IMR-90 (cell line): ENCODE results near the gene DENND6A. TPM values are rescaled to one million over a fixed set of nuclear protein-coding genes. Genes with fewer than 3 reads are reported as not detected.

ENCODE experiments used
- ATAC-seq: fragments of 200-7000 bp; cut with Tn5 transposase; 2 replicates; pipeline ENCODE4 v1.9.1; 2020; ENCODE audit warnings: low read depth, mild to moderate bottlenecking, moderate library complexity
- BruUV-seq: library from RNA; stranded (reverse); fragments of 400-500 nt; replicated peaks from 2 replicates; lab custom pipeline; 2021; lab: Mats Ljungman, UMichigan
- CTCF ChIA-PET: fragments of 300-600 bp; formaldehyde crosslinking; extraction: SDS; loops from one replicate; lab custom pipeline; 2021; ENCODE audit warnings: antibody characterized with exemption; lab: Yijun Ruan, JAX
- POLR2A ChIA-PET: fragments of 300-600 bp; sonication (Branson Sonifier 250); formaldehyde crosslinking; loops from one replicate; lab custom pipeline; 2022; ENCODE audit warnings: antibody characterized with exemption; ENCODE audit not compliant: unreplicated experiment; lab: Charles Lee
- DNase-seq: peaks from one replicate; pipeline ENCODE4 v3.0.0; 2013
- H2AFZ ChIP-seq: replicated peaks from 2 replicates; pipeline ENCODE3; 2013; ENCODE audit warnings: low read length, mild to moderate bottlenecking; ENCODE audit not compliant: poor library complexity
- H2AK5ac ChIP-seq: 2 replicates; pipeline ENCODE4 v1.6.1; 2013; ENCODE audit warnings: low read depth, low read length, inconsistent platforms
- H2AK9ac ChIP-seq: replicated peaks from 2 replicates; pipeline ENCODE3; 2013; ENCODE audit warnings: mild to moderate bottlenecking, low read depth, low read length, moderate library complexity; ENCODE audit not compliant: poor library complexity
- H2BK120ac ChIP-seq: 2 replicates; pipeline ENCODE4 v1.6.1; 2013; ENCODE audit warnings: low read depth, low read length, inconsistent platforms
- H2BK15ac ChIP-seq: 3 replicates; pipeline ENCODE4 v1.6.1; 2013; ENCODE audit warnings: low read depth, low read length, inconsistent platforms
- H2BK20ac ChIP-seq: 2 replicates; pipeline ENCODE4 v1.6.1; 2013; ENCODE audit warnings: low read depth, mild to moderate bottlenecking, inconsistent platforms, low read length, moderate library complexity
- H2BK5ac ChIP-seq: 2 replicates; pipeline ENCODE4 v1.6.1; 2013; ENCODE audit warnings: mild to moderate bottlenecking, low read depth, low read length, inconsistent platforms; ENCODE audit not compliant: poor library complexity, severe bottlenecking
- H3K14ac ChIP-seq: replicated peaks from 2 replicates; pipeline ENCODE4 v1.6.1; 2013; ENCODE audit warnings: low read depth, low read length, inconsistent platforms
- H3K18ac ChIP-seq: 2 replicates; pipeline ENCODE4 v1.6.1; 2013; ENCODE audit warnings: low read depth, low read length, control low read depth
- H3K23ac ChIP-seq: 2 replicates; pipeline ENCODE4 v1.6.1; 2013; ENCODE audit warnings: low read depth, low read length, inconsistent platforms
- H3K27ac ChIP-seq: 2 replicates; pipeline ENCODE4 v1.5.1; 2013; ENCODE audit warnings: mild to moderate bottlenecking, control low read depth, low read length; ENCODE audit not compliant: insufficient read depth
- H3K27me3 ChIP-seq: 2 replicates; pipeline ENCODE4 v1.6.1; 2013; ENCODE audit warnings: low read length; ENCODE audit not compliant: control insufficient read depth, insufficient read depth
- H3K36me3 ChIP-seq: 2 replicates; pipeline ENCODE4 v1.6.1; 2013; ENCODE audit warnings: low read length, mixed read lengths; ENCODE audit not compliant: control insufficient read depth, insufficient read depth
- H3K4ac ChIP-seq: 2 replicates; pipeline ENCODE4 v1.6.1; 2013; ENCODE audit warnings: low read depth, low read length, inconsistent platforms
- H3K4me1 ChIP-seq: 2 replicates; pipeline ENCODE4 v1.6.1; 2013; ENCODE audit warnings: low read length, mixed read lengths; ENCODE audit not compliant: control insufficient read depth, insufficient read depth
- H3K4me2 ChIP-seq: 2 replicates; pipeline ENCODE4 v1.6.1; 2013; ENCODE audit warnings: low read depth, mild to moderate bottlenecking, control low read depth, low read length, moderate library complexity
- H3K4me3 ChIP-seq: 2 replicates; pipeline ENCODE4 v1.5.1; 2013; ENCODE audit warnings: low read depth, mild to moderate bottlenecking, control low read depth, low read length, moderate library complexity; ENCODE audit not compliant: insufficient read depth
- H3K56ac ChIP-seq: 2 replicates; pipeline ENCODE4 v1.6.1; 2013; ENCODE audit warnings: low read length, inconsistent platforms; ENCODE audit not compliant: insufficient read depth; ENCODE audit errors: extremely low read depth
- H3K79me1 ChIP-seq, 2 experiments: 2 replicates each; pipeline ENCODE4 v1.6.1; 2013; ENCODE audit warnings: low read length in 2 of 2, inconsistent platforms in 1 of 2, low read depth in 1 of 2
- H3K9ac ChIP-seq: 2 replicates; pipeline ENCODE4 v1.6.1; 2013; ENCODE audit warnings: low read depth, low read length, control low read depth
- H3K9me1 ChIP-seq: 2 replicates; pipeline ENCODE4 v1.6.1; 2013; ENCODE audit warnings: low read length, inconsistent platforms; ENCODE audit not compliant: insufficient read depth
- H3K9me3 ChIP-seq: 2 replicates; pipeline ENCODE4 v1.6.1; 2013; ENCODE audit warnings: low read length; ENCODE audit not compliant: control insufficient read depth, insufficient read depth
- H4K20me1 ChIP-seq: 2 replicates; pipeline ENCODE4 v1.6.1; 2013; ENCODE audit warnings: low read length, inconsistent platforms; ENCODE audit not compliant: insufficient read depth
- H4K5ac ChIP-seq: 2 replicates; pipeline ENCODE4 v1.6.1; 2013; ENCODE audit warnings: mild to moderate bottlenecking, low read depth, low read length, control low read depth
- H4K8ac ChIP-seq, 2 experiments: 2 replicates each; pipeline ENCODE4 v1.6.1; 2013; ENCODE audit warnings: low read depth in 2 of 2, low read length in 2 of 2, control low read depth in 1 of 2, inconsistent platforms in 1 of 2
- H4K91ac ChIP-seq: 2 replicates; pipeline ENCODE4 v1.6.1; 2013; ENCODE audit warnings: low read depth, low read length, inconsistent platforms; ENCODE audit not compliant: insufficient read depth
- CEBPB ChIP-seq: IDR thresholded peaks from 2 replicates; pipeline ENCODE4 v1.6.1; 2012; ENCODE audit warnings: low read depth, low read length, improper control_type of control experiment
- NFE2L2 ChIP-seq: fragments of 150-350 bp; IDR thresholded peaks from 2 replicates; pipeline ENCODE4 v1.6.1; 2016; ENCODE audit warnings: low read depth, mild to moderate bottlenecking, low read length
- WGBS, 2 experiments: methylation state at CpG; one replicate each; pipeline versions ENCODE4 v1.1.5 to v1.1.7; 2013; ENCODE audit warnings: missing lambda C conversion rate in 2 of 2; ENCODE audit not compliant: insufficient read length in 1 of 2; ENCODE audit errors: extremely low coverage in 2 of 2; 5-methylcytosine and 5-hydroxymethylcytosine counted together
- dilution Hi-C: fragments of 300-500 bp; cut with HindIII; formaldehyde crosslinking; loops from one replicate; pipeline ENCODE4 v1.14.3; 2018; ENCODE audit warnings: low sequenced_read_pairs; ENCODE audit not compliant: unreplicated experiment
- in situ Hi-C: fragments of 300-500 bp; cut with MboI; formaldehyde crosslinking; loops from 3 replicates; pipeline ENCODE4 v1.14.3; 2019; ENCODE audit warnings: low sequenced_read_pairs, inconsistent platforms, mixed read lengths
- intact Hi-C: fragments of 100-400 bp; cut with micrococcal nuclease; formaldehyde crosslinking; loops from 2 replicates; pipeline ENCODE4 v1.10.0; 2022
- microRNA-seq, 2 experiments: library from miRNA; stranded (forward) in 1 of 2; unstranded in 1 of 2; fragments of 10-50 nt in 1 of 2; fragments of <30 nt in 1 of 2; gene quantifications in 1 of 2; microRNA quantifications in 1 of 2; one replicate each; pipeline versions ENCODE3 to v1.1.0; 2013 to 2020; ENCODE audit not compliant: insufficient read depth in 1 of 2, insufficient read length in 1 of 2, unreplicated experiment in 1 of 2
- polyA plus RNA-seq, 3 experiments: library from polyadenylated mRNA; depleted of rRNA; stranded (reverse); fragments of >200 nt; gene quantifications; 2 replicates each; pipeline ENCODE4 v1.2.3, GENCODE V29; 2012; ENCODE audit warnings: low replicate concordance in 1 of 3
- small RNA-seq, 5 experiments: library from RNA; depleted of rRNA; stranded (forward); fragments of <200 nt; gene quantifications; one replicate each; pipeline ENCODE3, GENCODE V24; 2012
- total RNA-seq: library from RNA; depleted of rRNA; stranded (reverse); fragments of >200 nt; gene quantifications from 2 replicates; pipeline ENCODE4 v1.2.3, GENCODE V29; 2012; rRNA removed

Gene DENND6A
- total and polyA plus RNA-seq, 2 of the 4 experiments (the other 2 are of a cell fraction): 3.8 to 9.0 TPM

- no peak overlapping the region for H4K8ac ChIP-seq
- TF ChIP-seq NFE2L2: no peak
- TF ChIP-seq CEBPB: peak; percentile 58
- peaks cover 89% of the 10 kb centered on the region for H4K20me1 ChIP-seq
- H2BK5ac ChIP-seq: no peak overlapping the region
- intact Hi-C loops: no loop called here
- no peak for DNase-seq
- H2BK20ac ChIP-seq: no peak overlapping the region
- WGBS, 2 experiments: no CpG with 5 or more reads among the region's 3 CpGs
- H3K4me1 ChIP-seq: no peaks in the 10 kb centered on the region; the same call in 1 of the 2 replicates
- no peak for ATAC-seq
- ChIA-PET CTCF (no interaction called here), POLR2A (interaction anchor here (0.6 kb wide), 1 partner anchor 777 kb away, joined by 5 read pairs; no protein-coding TSS in a partner anchor)
- H3K27ac ChIP-seq: no peak overlapping the region
- in situ Hi-C loops: no loop called here
- H3K4me2 ChIP-seq: no peak overlapping the region
- H2BK120ac ChIP-seq: no peak overlapping the region
- no peak overlapping the region for H2BK15ac ChIP-seq
- H3K14ac ChIP-seq: no peak overlapping the region
- no peak overlapping the region for H4K91ac ChIP-seq
- no peak overlapping the region for H3K9ac ChIP-seq
- H3K36me3 ChIP-seq: peaks cover 50% of the 10 kb centered on the region
- H2AK9ac ChIP-seq: no peak overlapping the region
- H4K5ac ChIP-seq: no peak overlapping the region
- no peak overlapping the region for H3K56ac ChIP-seq
- H3K9me3 ChIP-seq: no peaks in the 10 kb centered on the region
- no peak overlapping the region for H3K23ac ChIP-seq
- H3K27me3 ChIP-seq: no peaks in the 10 kb centered on the region
- H3K4ac ChIP-seq: no peak overlapping the region
- no peak overlapping the region for H3K18ac ChIP-seq
- dilution Hi-C loops: no loop called here
- H2AFZ ChIP-seq: no peak overlapping the region
- peaks cover 15 to 44% of the 10 kb centered on the region in 2 experiments; a peak in 3 of 4 replicates for H3K79me1 ChIP-seq
- H3K9me1 ChIP-seq: no peaks in the 10 kb centered on the region; the same call in 1 of the 2 replicates
- H3K4me3 ChIP-seq: no peak overlapping the region
- H2AK5ac ChIP-seq: no peak overlapping the region
- BruUV-seq: no TSS peak
These were observed 116.8 kb downstream of the DENND6A start for GRCh38 chr3:57575966-57576626.

Small RNA genes lying within 50 kb of the gene (microRNA-seq; reads per million reads assigned to microRNA genes)
- not detected for gene RNU6ATAC26P (ENCODE audit: insufficient read depth, insufficient read length)

Small RNA genes lying within 50 kb of the gene (small RNA-seq; reads per million reads assigned to genes)
- 0 reads per million in 5 experiments for gene RNU6ATAC26P

Other genes starting within 250 kb of the DENND6A start
- gene DNAH12, start 148.7 kb downstream of the DENND6A start, total RNA-seq: under 0.01 TPM in 2 replicates
- 0.02 TPM in 1 of 2 replicates, not detected in the other for gene DNAH12, start 148.7 kb downstream of the DENND6A start, polyA plus RNA-seq (2012; rRNA removed)
- 16.8 and 16.9 TPM in 2 replicates for gene PDE12, start 136.8 kb downstream of the DENND6A start, total RNA-seq
- gene PDE12, start 136.8 kb downstream of the DENND6A start, polyA plus RNA-seq (2012; rRNA removed): 9.5 and 10.0 TPM in 2 replicates
- 172 and 290 TPM in 2 replicates for gene ARF4, start 95.7 kb downstream of the DENND6A start, total RNA-seq
- 357 and 412 TPM in 2 replicates for gene ARF4, start 95.7 kb downstream of the DENND6A start, polyA plus RNA-seq (2012; rRNA removed)
- 26.5 and 32.2 TPM in 2 replicates for gene SLMAP, start 63.2 kb upstream of the DENND6A start, total RNA-seq
- 14.1 and 15.5 TPM in 2 replicates for gene SLMAP, start 63.2 kb upstream of the DENND6A start, polyA plus RNA-seq (2012; rRNA removed)